GM12864 (cell line): ENCODE measurements around the gene CAPN2.
"Not testable (repeated sequence)": the region's sequence is repeated elsewhere in the genome, so short reads cannot be mapped to it uniquely, and the experiment has no call there.

Experiments
- DNase-seq: peaks from one replicate; pipeline ENCODE4 v3.0.0-alpha.2; 2011; ENCODE audit warnings: low read depth
- H3K4me3 ChIP-seq: 2 replicates; pipeline ENCODE4 v1.5.1; 2011; ENCODE audit warnings: mild to moderate bottlenecking, low read depth, low read length, control low read depth
- TF ChIP-seq, protein P1 (sequence below): IDR thresholded peaks from 2 replicates; pipeline ENCODE4 v1.5.1; 2011; ENCODE audit warnings: low read depth, mild to moderate bottlenecking, moderate library complexity, low read length, control low read depth, inconsistent platforms; ENCODE audit errors: missing control alignments

Gene CAPN2

DNA sequence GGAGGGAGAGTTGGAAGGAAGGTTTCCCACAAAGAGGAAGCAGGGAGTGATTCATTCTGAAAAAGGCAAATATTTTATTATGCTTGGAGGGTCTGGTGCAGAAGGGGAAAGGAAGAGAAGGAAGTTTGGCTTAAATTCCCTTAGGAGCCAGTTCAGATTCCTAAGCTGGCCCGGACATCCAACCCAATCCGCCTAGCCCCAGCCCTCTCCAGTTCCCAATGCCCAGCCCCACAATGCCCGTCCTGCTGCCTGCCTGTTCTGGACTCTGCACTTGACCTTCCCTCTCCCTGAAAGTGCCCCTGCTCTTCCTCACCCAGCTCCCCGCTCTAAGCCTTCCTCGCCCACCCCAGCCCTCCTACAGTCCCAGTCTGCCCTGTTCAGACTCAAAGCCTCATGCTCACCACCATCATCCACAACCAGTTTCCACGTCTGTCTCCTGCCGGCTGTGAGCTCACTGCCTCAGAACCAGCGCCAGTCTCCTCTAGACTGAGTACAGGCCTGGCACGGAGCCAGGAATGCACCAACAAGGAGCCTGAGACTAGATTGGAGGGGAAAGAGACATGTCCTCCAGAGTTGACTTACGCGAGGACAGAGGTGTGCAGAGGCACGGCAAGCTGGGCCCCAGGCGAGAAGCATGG, 18.9 kb downstream of the CAPN2 start:
- DNase-seq: no peak
- no peak overlapping the region for H3K4me3 ChIP-seq
- TF ChIP-seq, protein P1, sequence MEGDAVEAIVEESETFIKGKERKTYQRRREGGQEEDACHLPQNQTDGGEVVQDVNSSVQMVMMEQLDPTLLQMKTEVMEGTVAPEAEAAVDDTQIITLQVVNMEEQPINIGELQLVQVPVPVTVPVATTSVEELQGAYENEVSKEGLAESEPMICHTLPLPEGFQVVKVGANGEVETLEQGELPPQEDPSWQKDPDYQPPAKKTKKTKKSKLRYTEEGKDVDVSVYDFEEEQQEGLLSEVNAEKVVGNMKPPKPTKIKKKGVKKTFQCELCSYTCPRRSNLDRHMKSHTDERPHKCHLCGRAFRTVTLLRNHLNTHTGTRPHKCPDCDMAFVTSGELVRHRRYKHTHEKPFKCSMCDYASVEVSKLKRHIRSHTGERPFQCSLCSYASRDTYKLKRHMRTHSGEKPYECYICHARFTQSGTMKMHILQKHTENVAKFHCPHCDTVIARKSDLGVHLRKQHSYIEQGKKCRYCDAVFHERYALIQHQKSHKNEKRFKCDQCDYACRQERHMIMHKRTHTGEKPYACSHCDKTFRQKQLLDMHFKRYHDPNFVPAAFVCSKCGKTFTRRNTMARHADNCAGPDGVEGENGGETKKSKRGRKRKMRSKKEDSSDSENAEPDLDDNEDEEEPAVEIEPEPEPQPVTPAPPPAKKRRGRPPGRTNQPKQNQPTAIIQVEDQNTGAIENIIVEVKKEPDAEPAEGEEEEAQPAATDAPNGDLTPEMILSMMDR: no peak

DNA sequence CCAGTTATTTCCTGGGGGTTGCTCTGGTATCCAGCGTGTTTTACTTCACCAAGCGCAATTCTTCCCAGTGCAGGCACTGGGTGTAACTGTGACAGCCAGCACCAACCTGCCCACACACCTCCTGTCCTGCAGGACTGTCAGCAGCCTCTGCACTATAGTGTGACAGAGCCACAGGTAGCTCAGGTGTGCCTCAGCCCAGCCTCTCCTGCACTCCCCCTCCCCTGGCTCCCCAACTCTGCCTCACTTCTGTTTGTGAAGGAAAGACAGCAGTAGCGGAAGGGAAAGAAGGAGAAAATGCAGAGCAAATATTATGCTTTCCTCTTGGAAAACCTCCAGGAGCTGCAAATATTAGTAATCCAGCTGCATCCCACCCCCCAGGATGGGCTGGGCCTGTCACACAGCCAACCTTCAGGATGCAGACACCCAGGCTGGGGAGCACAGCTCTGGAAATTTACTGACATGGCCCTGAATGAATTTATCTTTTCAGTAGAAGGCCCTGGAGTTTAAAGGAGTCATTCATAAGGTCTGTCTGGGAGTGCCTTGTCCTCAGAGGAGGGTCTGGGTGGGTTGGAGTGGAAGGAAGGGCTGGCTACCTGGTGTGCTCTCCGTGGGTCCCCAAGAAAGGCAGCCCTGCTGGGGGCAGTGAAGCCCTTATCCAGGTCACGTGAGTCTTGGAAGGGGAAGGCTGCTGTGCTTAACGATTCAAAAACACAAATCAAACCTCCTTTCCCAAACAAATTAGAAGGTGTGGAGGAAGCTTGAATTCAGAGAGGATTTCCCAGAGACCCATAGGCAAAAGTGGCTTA, 20.9 kb downstream of the CAPN2 start:
- TF ChIP-seq, protein P1: no peak
- H3K4me3 ChIP-seq: no peak overlapping the region
- DNase-seq: no peak

DNA sequence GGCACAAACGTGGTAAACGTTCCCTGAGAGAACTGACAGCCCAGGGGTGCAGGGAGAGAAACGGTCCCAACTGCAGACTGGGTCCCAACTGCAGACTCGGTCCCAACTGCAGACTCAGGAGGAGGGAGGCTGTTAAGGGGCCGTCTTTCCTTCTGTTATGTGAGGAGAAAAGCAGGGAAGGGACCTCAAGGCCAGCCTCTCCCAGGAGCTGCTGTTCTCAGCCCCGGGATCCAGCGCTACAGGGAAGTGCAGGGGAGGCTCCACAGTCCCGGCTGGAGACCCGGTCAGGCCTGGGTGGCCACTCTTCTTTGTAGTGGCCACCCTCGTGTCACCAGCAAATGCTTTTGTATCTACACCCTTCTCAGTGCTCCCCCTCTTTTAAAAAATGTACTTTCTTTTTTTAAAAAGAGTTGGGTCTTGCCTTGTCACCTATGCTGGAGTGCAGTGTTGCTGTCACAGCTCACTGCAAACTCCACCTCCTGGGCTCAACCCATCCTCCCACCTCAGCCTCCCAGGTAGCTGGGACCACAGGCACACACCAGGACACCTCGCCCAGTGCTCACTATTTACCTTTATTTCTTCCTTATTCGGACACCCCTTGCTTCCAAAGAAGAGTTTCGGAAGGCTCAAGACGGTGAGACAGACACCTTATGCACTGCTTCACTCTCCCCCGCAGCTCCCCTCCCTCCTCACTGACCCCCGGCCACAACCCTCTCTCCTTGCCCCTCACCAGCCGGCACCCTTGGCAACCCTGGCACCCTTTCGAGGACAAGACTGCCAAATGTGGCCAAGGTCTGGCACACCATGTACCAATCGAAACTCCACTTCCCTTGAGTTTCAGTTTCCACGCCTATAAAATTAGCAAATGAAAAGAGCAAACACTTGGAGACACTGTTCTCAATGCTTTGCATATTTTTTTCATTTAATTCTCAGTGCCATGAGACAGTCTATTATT, 21.8 kb downstream of the CAPN2 start:
- TF ChIP-seq, protein P1: no peak

DNA sequence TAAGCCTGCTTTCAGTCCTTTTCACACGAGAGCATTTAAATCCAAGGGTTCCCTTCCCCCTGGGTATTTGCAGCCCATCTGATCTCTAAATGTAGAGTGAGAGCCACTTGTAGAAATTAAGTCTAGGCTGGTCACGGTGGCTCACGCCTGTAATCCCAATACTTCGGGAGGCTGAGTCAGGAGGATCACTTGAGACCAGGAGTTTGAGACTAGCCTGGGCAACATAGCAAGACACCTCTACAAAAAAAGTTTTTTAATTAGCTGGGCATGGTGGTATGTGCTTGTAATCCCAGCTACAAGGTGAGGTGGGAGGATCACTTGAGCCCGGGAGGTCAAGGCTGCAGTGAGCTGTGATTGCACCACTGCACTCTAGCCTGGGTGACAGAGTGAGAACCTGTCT, 24.3 kb downstream of the CAPN2 start:
- DNase-seq, H3K4me3 ChIP-seq: not testable (repeated sequence)

More for the DNA sequence above, 21.8 kb downstream of the CAPN2 start:
- no peak overlapping the region for H3K4me3 ChIP-seq
- no peak for DNase-seq

DNA sequence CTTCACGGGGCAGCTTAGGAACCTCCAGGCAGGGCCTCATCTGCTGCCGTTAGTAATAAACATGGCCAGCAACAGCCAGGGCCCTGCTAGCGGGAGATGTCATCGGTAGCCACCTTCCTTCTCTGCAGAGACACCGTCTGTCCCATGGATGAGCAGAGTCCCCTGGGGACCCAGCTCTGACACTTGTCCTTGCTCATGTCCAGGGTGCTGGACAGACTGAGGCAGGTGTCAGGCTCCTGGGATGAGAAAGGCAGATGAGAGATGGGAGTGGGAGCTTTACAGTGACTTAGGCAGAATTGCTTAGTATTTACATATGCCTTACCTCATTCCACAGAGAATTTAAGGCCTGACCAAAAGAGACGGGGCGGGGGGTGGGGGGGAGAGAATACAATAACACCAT, 25.0 kb downstream of the CAPN2 start:
- no peak for DNase-seq
- no peak overlapping the region for H3K4me3 ChIP-seq
- TF ChIP-seq, protein P1: no peak

DNA sequence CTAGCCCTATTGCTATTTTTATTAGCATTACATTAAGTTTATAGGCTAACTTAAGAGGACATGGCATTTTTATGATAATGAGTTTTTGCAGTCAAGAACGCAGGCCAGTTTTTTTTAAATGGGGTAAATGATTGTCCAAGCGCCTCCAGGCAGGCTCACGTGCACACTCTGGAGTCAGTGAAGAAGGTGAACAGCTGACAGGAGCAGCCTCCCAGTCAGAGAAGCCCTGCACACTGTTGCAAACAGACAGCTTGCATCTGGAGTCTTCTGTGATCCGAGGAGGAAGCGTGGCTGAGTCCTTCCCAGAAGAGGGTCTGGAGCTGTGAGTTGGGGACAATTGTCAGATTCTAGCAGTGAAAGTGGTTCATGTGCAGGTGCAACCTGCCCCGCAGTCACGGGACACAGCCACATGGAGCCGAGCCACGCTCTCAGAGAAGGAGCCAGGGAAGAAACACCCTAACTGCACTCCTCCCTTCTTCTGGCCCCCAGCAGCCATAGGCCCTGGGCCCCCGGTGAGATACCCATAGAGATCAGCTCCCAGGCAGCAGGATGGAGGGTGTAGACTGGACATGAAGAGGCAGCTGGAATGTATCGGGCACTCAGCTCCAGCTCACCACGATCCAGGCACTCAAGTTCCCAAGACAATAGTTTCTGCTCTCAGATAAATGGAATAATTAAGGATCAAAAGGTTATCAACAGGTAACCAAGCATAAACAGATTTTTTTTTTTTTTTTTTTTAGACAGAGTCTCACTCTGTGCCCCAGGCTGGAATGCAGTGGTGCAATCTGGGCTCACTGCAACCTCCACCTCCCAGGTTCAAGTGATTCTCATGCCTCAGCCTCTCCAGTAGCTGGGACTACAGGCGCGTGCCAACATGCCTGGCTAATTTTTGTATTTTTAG, 26.4 kb downstream of the CAPN2 start:
- TF ChIP-seq, protein P1: no peak
- no peak overlapping the region for H3K4me3 ChIP-seq
- DNase-seq: no peak
